Measurements from ENCODE around the gene RXYLT1. TPM values are rescaled to one million over a fixed set of nuclear protein-coding genes. Genes with fewer than 3 reads are reported as not detected.

Gene RXYLT1
- total RNA-seq, 2 donors from 2014 or later = 9.7 to 11.0 TPM

GRCh38 chr12:63782466-63782865 lies 2.8 kb downstream of the RXYLT1 start:
- Mint-ChIP-seq H3K27ac (no peak overlapping the region), H3K36me3 (ENCODE audit: low read depth) (peaks cover 26% of the 10 kb centered on the region), H3K4me1 (peaks cover 2% of the 10 kb centered on the region), H3K27me3 (ENCODE audit: insufficient read depth) (peaks cover 2% of the 10 kb centered on the region), H3K9me3 (no peaks in the 10 kb centered on the region), H3K4me3 (no peak overlapping the region)
- H3K9me3 ChIP-seq (ENCODE audit: control insufficient read depth, low read length) = no peaks in the 10 kb centered on the region
- no peaks in the 10 kb centered on the region for H3K4me1 ChIP-seq (ENCODE audit: control insufficient read depth, insufficient read depth, low read length)
- TF ChIP-seq, protein P1, sequence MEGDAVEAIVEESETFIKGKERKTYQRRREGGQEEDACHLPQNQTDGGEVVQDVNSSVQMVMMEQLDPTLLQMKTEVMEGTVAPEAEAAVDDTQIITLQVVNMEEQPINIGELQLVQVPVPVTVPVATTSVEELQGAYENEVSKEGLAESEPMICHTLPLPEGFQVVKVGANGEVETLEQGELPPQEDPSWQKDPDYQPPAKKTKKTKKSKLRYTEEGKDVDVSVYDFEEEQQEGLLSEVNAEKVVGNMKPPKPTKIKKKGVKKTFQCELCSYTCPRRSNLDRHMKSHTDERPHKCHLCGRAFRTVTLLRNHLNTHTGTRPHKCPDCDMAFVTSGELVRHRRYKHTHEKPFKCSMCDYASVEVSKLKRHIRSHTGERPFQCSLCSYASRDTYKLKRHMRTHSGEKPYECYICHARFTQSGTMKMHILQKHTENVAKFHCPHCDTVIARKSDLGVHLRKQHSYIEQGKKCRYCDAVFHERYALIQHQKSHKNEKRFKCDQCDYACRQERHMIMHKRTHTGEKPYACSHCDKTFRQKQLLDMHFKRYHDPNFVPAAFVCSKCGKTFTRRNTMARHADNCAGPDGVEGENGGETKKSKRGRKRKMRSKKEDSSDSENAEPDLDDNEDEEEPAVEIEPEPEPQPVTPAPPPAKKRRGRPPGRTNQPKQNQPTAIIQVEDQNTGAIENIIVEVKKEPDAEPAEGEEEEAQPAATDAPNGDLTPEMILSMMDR (conservative IDR thresholded peaks at IDR 0.05) = no peak
- H3K27ac ChIP-seq (ENCODE audit: low read depth, low read length) = no peak overlapping the region
- no peak overlapping the region for H3K9ac ChIP-seq (ENCODE audit: extremely low read depth, low read length, poor library complexity, severe bottlenecking)
- H3K36me3 ChIP-seq (ENCODE audit: control insufficient read depth, insufficient read depth, low read length) = peaks cover 29% of the 10 kb centered on the region
- no peak overlapping the region for H3K4me3 ChIP-seq (ENCODE audit: low read length)
- no peak for DNase-seq
- WGBS, 2 experiments (ENCODE audit: insufficient coverage in 1 of 2, insufficient read length in 1 of 2) = 67 to 92% methylated on average over 1 of the region's 1 CpG
- no peaks in the 10 kb centered on the region for H3K27me3 ChIP-seq (ENCODE audit: control insufficient read depth, insufficient read depth, low read length, poor library complexity, severe bottlenecking)

- H3K27ac Mint-ChIP-seq = no peak overlapping the region
- Histone ChIP-seq H3K27ac (ENCODE audit: low read depth, low read length) (no peak overlapping the region), H3K27me3 (ENCODE audit: control insufficient read depth, insufficient read depth, low read length, poor library complexity, severe bottlenecking) (no peaks in the 10 kb centered on the region), H3K4me3 (ENCODE audit: low read length) (no peak overlapping the region), H3K9me3 (ENCODE audit: control insufficient read depth, low read length) (no peaks in the 10 kb centered on the region), H3K36me3 (ENCODE audit: control insufficient read depth, insufficient read depth, low read length) (peaks cover 36% of the 10 kb centered on the region), H3K9ac (ENCODE audit: extremely low read depth, low read length, poor library complexity, severe bottlenecking) (no peak overlapping the region), H3K4me1 (ENCODE audit: control insufficient read depth, insufficient read depth, low read length) (no peaks in the 10 kb centered on the region)
- H3K4me1 Mint-ChIP-seq = peaks cover 6% of the 10 kb centered on the region
- no peak overlapping the region for H3K4me3 Mint-ChIP-seq
- 90 to 95% methylated on average over 2 to 3 of the region's 3 CpGs for WGBS, 2 experiments (ENCODE audit: insufficient coverage in 1 of 2, insufficient read length in 1 of 2)
- TF ChIP-seq, protein P1 (conservative IDR thresholded peaks at IDR 0.05) = no peak
- no peaks in the 10 kb centered on the region for H3K27me3 Mint-ChIP-seq (ENCODE audit: insufficient read depth)
- DNase-seq = no peak
- peaks cover 45% of the 10 kb centered on the region for H3K36me3 Mint-ChIP-seq (ENCODE audit: low read depth)
- no peaks in the 10 kb centered on the region for H3K9me3 Mint-ChIP-seq
Observed at GRCh38 chr12:63787306-63787705, 7.6 kb downstream of the RXYLT1 start.

DNA sequence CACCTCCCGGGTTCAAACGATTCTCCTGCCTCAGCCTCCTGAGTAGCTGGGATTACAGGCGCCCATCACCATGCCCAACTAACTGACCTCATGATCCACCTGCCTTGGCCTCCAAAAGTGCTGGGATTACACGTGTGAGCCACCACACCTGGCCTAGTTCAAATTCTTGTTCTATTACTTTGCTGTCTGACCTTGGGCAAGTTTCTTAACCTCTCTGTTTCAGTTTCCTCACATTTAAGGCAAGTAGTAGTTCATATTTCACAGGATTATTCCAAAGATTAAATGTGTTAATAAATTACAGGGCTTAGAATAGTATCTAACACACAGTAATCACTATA lies 10.9 kb downstream of the RXYLT1 start:
- H3K4me3 Mint-ChIP-seq = no peak overlapping the region
- DNase-seq = no peak
- H3K9me3 Mint-ChIP-seq = no peaks in the 10 kb centered on the region
- Histone ChIP-seq H3K4me3 (ENCODE audit: low read length) (no peak overlapping the region), H3K27ac (ENCODE audit: low read depth, low read length) (no peak overlapping the region), H3K27me3 (ENCODE audit: control insufficient read depth, insufficient read depth, low read length, poor library complexity, severe bottlenecking) (no peaks in the 10 kb centered on the region), H3K36me3 (ENCODE audit: control insufficient read depth, insufficient read depth, low read length) (peaks cover 23% of the 10 kb centered on the region), H3K4me1 (ENCODE audit: control insufficient read depth, insufficient read depth, low read length) (no peaks in the 10 kb centered on the region), H3K9me3 (ENCODE audit: control insufficient read depth, low read length) (no peaks in the 10 kb centered on the region), H3K9ac (ENCODE audit: extremely low read depth, low read length, poor library complexity, severe bottlenecking) (no peak overlapping the region)
- H3K27me3 Mint-ChIP-seq (ENCODE audit: insufficient read depth) = no peaks in the 10 kb centered on the region
- TF ChIP-seq, protein P1 (conservative IDR thresholded peaks at IDR 0.05) = no peak
- H3K36me3 Mint-ChIP-seq (ENCODE audit: low read depth) = peaks cover 30% of the 10 kb centered on the region
- H3K27ac Mint-ChIP-seq = no peak overlapping the region
- 99 to 100% methylated on average over 1 to 4 of the region's 4 CpGs for WGBS, 2 experiments (ENCODE audit: insufficient coverage in 1 of 2, insufficient read length in 1 of 2)
- H3K4me1 Mint-ChIP-seq = peaks cover 7% of the 10 kb centered on the region
